Measurements from ENCODE around the gene PLK5. TPM values are rescaled to one million over a fixed set of nuclear protein-coding genes. Genes with fewer than 3 reads are reported as not detected.

The PLK5 gene
- total and polyA plus RNA-seq, 2 of the 4 experiments (the other 2 are of a cell fraction) = not detected

GRCh38 chr19:1481224-1481892 is 42.5 kb upstream of the PLK5 start:
- H2BK120ac ChIP-seq (ENCODE audit: low read depth, low read length) = no peak overlapping the region
- ChIA-PET CTCF (no interaction called here), POLR2A (ENCODE audit: unreplicated experiment) (no interaction called here)
- no peak overlapping the region for H2AK9ac ChIP-seq (replicated peaks; ENCODE audit: low read depth, low read length, poor library complexity)
- H3K9me3 ChIP-seq (ENCODE audit: control insufficient read depth, insufficient read depth, low read length) = no peaks in the 10 kb centered on the region
- H2BK5ac ChIP-seq (ENCODE audit: low read depth, low read length, poor library complexity, severe bottlenecking) = no peak overlapping the region
- no peaks in the 10 kb centered on the region for H3K4me1 ChIP-seq (ENCODE audit: control insufficient read depth, insufficient read depth, low read length)
- H2AK5ac ChIP-seq (ENCODE audit: low read depth, low read length) = no peak overlapping the region
- in situ Hi-C loops (cut with MboI; ENCODE audit: low sequenced_read_pairs) (no loop called here), intact Hi-C loops (cut with micrococcal nuclease) (no loop called here), dilution Hi-C loops (cut with HindIII; ENCODE audit: low sequenced_read_pairs, unreplicated experiment) (no loop called here)
- TF ChIP-seq CHD1 (IDR thresholded peaks at IDR 0.05; ENCODE audit: low read depth, low read length) (no peak), RAD21 (IDR thresholded peaks at IDR 0.05; ENCODE audit: low read length) (no peak), FOS (IDR thresholded peaks at IDR 0.05; ENCODE audit: low read depth, low read length) (no peak)
- no peak overlapping the region for H3K23ac ChIP-seq (ENCODE audit: low read depth, low read length)
- no peak overlapping the region for H2AFZ ChIP-seq (replicated peaks; ENCODE audit: low read length, poor library complexity)
- no peak overlapping the region for H3K4me3 ChIP-seq (ENCODE audit: insufficient read depth, low read depth, low read length)
- 80% methylated on average over 10 of the region's 26 CpGs; no CpG with 5 or more reads in 1 of the 2 experiments for WGBS, 2 experiments (ENCODE audit: extremely low coverage in 2 of 2, insufficient read length in 1 of 2)
- no TSS peak for BruUV-seq (replicated peaks)
- H3K4me2 ChIP-seq (ENCODE audit: low read depth, low read length) = no peak overlapping the region
- peaks cover 5% of the 10 kb centered on the region; the same call in 1 of the 2 replicates for H3K36me3 ChIP-seq (ENCODE audit: control insufficient read depth, insufficient read depth, low read length)
- no peak overlapping the region for H3K56ac ChIP-seq (ENCODE audit: extremely low read depth, insufficient read depth, low read length)
- H4K91ac ChIP-seq (ENCODE audit: insufficient read depth, low read depth, low read length) = no peak overlapping the region
- DNase-seq (no peak), ATAC-seq (ENCODE audit: low read depth) (no peak)
- H3K9me1 ChIP-seq (ENCODE audit: insufficient read depth, low read length) = 0 out of 2 replicates have a peak, but pooled peaks cover 3% of the 10 kb centered on the region
- no peaks in the 10 kb centered on the region for H3K27me3 ChIP-seq (ENCODE audit: control insufficient read depth, insufficient read depth, low read length)
- H3K14ac ChIP-seq (replicated peaks; ENCODE audit: low read depth, low read length) = no peak overlapping the region
- no peak overlapping the region for H3K18ac ChIP-seq (ENCODE audit: low read depth, low read length)
- peaks cover 5% of the 10 kb centered on the region for H4K20me1 ChIP-seq (ENCODE audit: insufficient read depth, low read length)
- H4K5ac ChIP-seq (ENCODE audit: low read depth, low read length) = no peak overlapping the region
- no peak overlapping the region for H4K8ac ChIP-seq (ENCODE audit: low read depth in 2 of 2, low read length in 2 of 2)
- no peak overlapping the region for H2BK15ac ChIP-seq (ENCODE audit: low read depth, low read length)
- H3K27ac ChIP-seq (ENCODE audit: insufficient read depth, low read length) = no peak overlapping the region
- H3K79me1 ChIP-seq (ENCODE audit: low read depth in 1 of 2, low read length in 2 of 2) = peaks cover 10 to 20% of the 10 kb centered on the region in 2 experiments
- no peak overlapping the region for H3K9ac ChIP-seq (ENCODE audit: low read depth, low read length)
- H3K4ac ChIP-seq (ENCODE audit: low read depth, low read length) = no peak overlapping the region
- H2BK20ac ChIP-seq (ENCODE audit: low read depth, low read length) = no peak overlapping the region

All from IMR-90 (cell line).